Neural cell (in vitro differentiated cells): Measurements from ENCODE around the gene PPP2R1A. TPM values are rescaled to one million over a fixed set of nuclear protein-coding genes. Genes with fewer than 3 reads are reported as not detected.
A peak's percentile ranks its signal among the peaks of the same experiment; 100 is the strongest.

Experiments
- H2AFZ ChIP-seq: fragments of 200-600, 300-800 bp; sonication (generic), shearing (Covaris generic); 2 replicates; pipeline ENCODE4 v1.6.0; 2014; ENCODE audit warnings: low read depth, mild to moderate bottlenecking, antibody characterized with exemption, low read length, moderate library complexity
- H3F3A ChIP-seq: fragments of 200-600 bp; shearing (Covaris generic); 2 replicates; pipeline ENCODE4 v1.6.1; 2016; ENCODE audit warnings: mild to moderate bottlenecking, moderate library complexity, mixed read lengths, antibody characterized with exemption, low read length; ENCODE audit not compliant: insufficient read depth, poor library complexity, severe bottlenecking
- H3K27ac ChIP-seq: fragments of 200-600, 300-800 bp; sonication (generic), shearing (Covaris generic); 2 replicates; pipeline ENCODE4 v1.5.1; 2014; ENCODE audit warnings: mild to moderate bottlenecking, low read length, moderate library complexity
- H3K27me3 ChIP-seq: fragments of 300-800, 200-600 bp; sonication (generic), shearing (Covaris generic); 2 replicates; pipeline ENCODE4 v1.6.0; 2014; ENCODE audit warnings: mild to moderate bottlenecking, low read depth, low read length, moderate library complexity; ENCODE audit not compliant: insufficient read depth
- H3K36me3 ChIP-seq: fragments of 300-800, 200-600 bp; sonication (generic), shearing (Covaris generic); 2 replicates; pipeline ENCODE4 v1.5.1; 2014; ENCODE audit warnings: mild to moderate bottlenecking, antibody characterized with exemption, low read length, moderate library complexity; ENCODE audit not compliant: insufficient read depth
- H3K4me2 ChIP-seq: fragments of 300-800, 200-600 bp; sonication (generic), shearing (Covaris generic); 2 replicates; pipeline ENCODE4 v1.6.0; 2014; ENCODE audit warnings: mild to moderate bottlenecking, low read length
- H3K4me3 ChIP-seq: fragments of 300-800, 200-600 bp; sonication (generic), shearing (Covaris generic); 2 replicates; pipeline ENCODE4 v1.5.1; 2014; ENCODE audit warnings: mild to moderate bottlenecking, low read length, moderate library complexity
- H3K79me2 ChIP-seq: fragments of 200-600 bp; shearing (Covaris generic); replicated peaks from 2 replicates; pipeline ENCODE4 v1.6.0; 2014; ENCODE audit warnings: mild to moderate bottlenecking, low read length, moderate library complexity; ENCODE audit not compliant: insufficient read depth
- H3K9ac ChIP-seq: fragments of 300-800, 200-600 bp; sonication (generic), shearing (Covaris generic); 2 replicates; pipeline ENCODE4 v1.6.1; 2016; ENCODE audit warnings: mild to moderate bottlenecking, low read length, mixed read lengths
- H3K9me2 ChIP-seq: fragments of 200-600 bp; shearing (Covaris generic); 2 replicates; pipeline ENCODE4 v1.6.1; 2016; ENCODE audit warnings: mild to moderate bottlenecking, low read length, mixed read lengths; ENCODE audit not compliant: insufficient read depth
- H3K9me3 ChIP-seq: fragments of 200-600, 300-800 bp; sonication (generic), shearing (Covaris generic); 2 replicates; pipeline ENCODE4 v1.6.1; 2016; ENCODE audit warnings: mild to moderate bottlenecking, mixed run types, low read length, moderate library complexity, mixed read lengths
- H4K20me1 ChIP-seq: fragments of 200-600 bp; shearing (Covaris generic); 2 replicates; pipeline ENCODE4 v1.6.1; 2016; ENCODE audit warnings: mild to moderate bottlenecking, mixed run types; ENCODE audit not compliant: insufficient read depth
- EP300 ChIP-seq: fragments of 450-650 bp; conservative IDR thresholded peaks from 2 replicates; pipeline ENCODE4 v1.6.1; 2014; ENCODE audit warnings: antibody characterized with exemption, mild to moderate bottlenecking, moderate library complexity; ENCODE audit not compliant: poor library complexity, severe bottlenecking
- EZH2 ChIP-seq: fragments of 200-600, 300-800 bp; shearing (Covaris generic), sonication (generic); IDR thresholded peaks from 2 replicates; pipeline ENCODE4 v1.6.1; 2014; ENCODE audit warnings: antibody characterized with exemption, low read length, borderline replicate concordance, mild to moderate bottlenecking; ENCODE audit not compliant: insufficient read depth, poor library complexity, severe bottlenecking
- MXI1 ChIP-seq: fragments of 450-650 bp; conservative IDR thresholded peaks from 2 replicates; pipeline ENCODE4 v1.6.1; 2014; ENCODE audit warnings: antibody characterized with exemption, mild to moderate bottlenecking; ENCODE audit not compliant: poor library complexity, severe bottlenecking
- POLR2AphosphoS5 ChIP-seq: IDR thresholded peaks from 2 replicates; pipeline ENCODE4 v1.6.1; 2012
- RAD21 ChIP-seq: fragments of 450-650 bp; conservative IDR thresholded peaks from 2 replicates; pipeline ENCODE4 v1.6.1; 2014; ENCODE audit warnings: antibody characterized with exemption, mild to moderate bottlenecking, moderate library complexity
- SMC3 ChIP-seq: fragments of 450-650 bp; conservative IDR thresholded peaks from 2 replicates; pipeline ENCODE4 v1.6.1; 2014; ENCODE audit warnings: antibody characterized with exemption, mild to moderate bottlenecking, moderate library complexity; ENCODE audit not compliant: poor library complexity
- TAF1 ChIP-seq: IDR thresholded peaks from 2 replicates; pipeline ENCODE4 v1.6.1; 2012; ENCODE audit warnings: low read depth
- polyA plus RNA-seq: library from polyadenylated mRNA; depleted of rRNA; stranded (reverse); fragments of >200 nt; gene quantifications from 2 replicates; pipeline ENCODE4 v1.2.3, GENCODE V29; 2014
- TF ChIP-seq, protein P1 (sequence below): IDR thresholded peaks from 2 replicates; pipeline ENCODE4 v1.6.1; 2012; ENCODE audit warnings: borderline replicate concordance
- TF ChIP-seq, protein P2 (sequence below): fragments of 450-650 bp; IDR thresholded peaks from 2 replicates; pipeline ENCODE4 v1.5.1; 2014; ENCODE audit warnings: antibody characterized with exemption, mild to moderate bottlenecking, moderate library complexity; ENCODE audit not compliant: poor library complexity, severe bottlenecking

PPP2R1A gene
- polyA plus RNA-seq, 1 donor from 2014 or later: 394 TPM

DNA sequence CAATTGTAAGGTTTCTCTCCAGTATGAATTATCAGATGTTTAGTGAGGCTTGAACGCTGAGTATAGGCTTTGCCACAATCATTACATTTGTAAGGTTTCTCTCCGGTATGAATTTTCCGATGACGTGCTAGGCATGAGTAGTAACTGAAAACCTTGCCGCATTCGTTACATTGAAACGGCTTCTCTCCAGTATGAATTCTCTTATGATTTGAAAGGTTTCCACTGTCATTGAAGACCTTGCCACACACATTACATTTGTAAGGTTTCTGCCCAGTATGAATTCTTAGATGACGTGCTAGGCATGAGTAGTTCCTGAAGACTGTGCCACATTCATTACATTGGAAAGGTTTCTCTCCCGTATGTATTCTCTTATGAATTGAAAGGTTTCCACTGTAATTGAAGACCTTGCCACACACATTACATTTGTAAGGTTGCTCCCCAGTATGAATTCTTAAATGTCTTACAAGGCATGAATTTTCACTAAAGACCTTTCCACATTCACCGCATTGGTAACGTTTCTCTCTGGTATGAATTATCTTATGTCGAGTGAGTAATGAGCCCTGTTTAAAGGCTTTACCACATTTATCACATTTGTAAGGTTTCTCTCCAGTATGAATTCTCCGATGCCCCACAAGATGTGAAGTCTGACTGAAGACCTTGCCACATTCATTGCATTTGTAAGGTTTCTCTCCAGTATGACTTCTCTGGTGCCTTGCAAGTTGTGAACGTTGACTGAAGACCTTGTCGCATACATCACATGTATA, 34.1 kb upstream of the PPP2R1A start:
- H3K9me3 ChIP-seq: peaks cover 36% of the 10 kb centered on the region

DNA sequence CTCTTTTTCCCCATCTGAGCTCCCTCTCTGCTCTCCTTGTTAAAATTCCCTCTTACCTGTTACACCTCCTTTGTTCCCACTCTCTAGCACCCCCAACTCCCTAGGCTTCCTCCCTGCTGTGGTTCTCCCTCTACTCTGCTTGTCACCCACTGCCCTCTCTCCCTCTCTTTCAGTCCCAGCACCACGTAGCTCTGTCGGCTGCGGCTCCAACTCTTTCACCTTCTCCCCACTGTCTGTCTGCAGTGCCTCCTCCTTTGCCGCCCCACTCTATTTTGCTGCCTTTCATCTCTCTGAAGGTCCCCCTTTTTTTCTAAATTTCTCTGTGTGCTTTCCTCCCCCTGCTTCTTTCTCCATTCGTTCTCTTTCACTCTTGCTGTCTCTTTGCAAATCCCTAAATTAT, 19.5 kb upstream of the PPP2R1A start:
- Histone ChIP-seq H3F3A (no peaks in the 10 kb centered on the region), H3K4me3 (peak overlapping the region; percentile 73), H3K27ac (peak overlapping the region; percentile 85), H3K9me3 (no peaks in the 10 kb centered on the region), H2AFZ (peak overlapping the region; percentile 88), H3K4me2 (peak overlapping the region; percentile 89), H3K27me3 (no peaks in the 10 kb centered on the region), H3K36me3 (peaks cover 9% of the 10 kb centered on the region), H3K9ac (peak overlapping the region; percentile 84), H3K79me2 (peaks cover 6% of the 10 kb centered on the region), H3K9me2 (no peaks in the 10 kb centered on the region), H4K20me1 (no peaks in the 10 kb centered on the region)
- TF ChIP-seq, protein P1, sequence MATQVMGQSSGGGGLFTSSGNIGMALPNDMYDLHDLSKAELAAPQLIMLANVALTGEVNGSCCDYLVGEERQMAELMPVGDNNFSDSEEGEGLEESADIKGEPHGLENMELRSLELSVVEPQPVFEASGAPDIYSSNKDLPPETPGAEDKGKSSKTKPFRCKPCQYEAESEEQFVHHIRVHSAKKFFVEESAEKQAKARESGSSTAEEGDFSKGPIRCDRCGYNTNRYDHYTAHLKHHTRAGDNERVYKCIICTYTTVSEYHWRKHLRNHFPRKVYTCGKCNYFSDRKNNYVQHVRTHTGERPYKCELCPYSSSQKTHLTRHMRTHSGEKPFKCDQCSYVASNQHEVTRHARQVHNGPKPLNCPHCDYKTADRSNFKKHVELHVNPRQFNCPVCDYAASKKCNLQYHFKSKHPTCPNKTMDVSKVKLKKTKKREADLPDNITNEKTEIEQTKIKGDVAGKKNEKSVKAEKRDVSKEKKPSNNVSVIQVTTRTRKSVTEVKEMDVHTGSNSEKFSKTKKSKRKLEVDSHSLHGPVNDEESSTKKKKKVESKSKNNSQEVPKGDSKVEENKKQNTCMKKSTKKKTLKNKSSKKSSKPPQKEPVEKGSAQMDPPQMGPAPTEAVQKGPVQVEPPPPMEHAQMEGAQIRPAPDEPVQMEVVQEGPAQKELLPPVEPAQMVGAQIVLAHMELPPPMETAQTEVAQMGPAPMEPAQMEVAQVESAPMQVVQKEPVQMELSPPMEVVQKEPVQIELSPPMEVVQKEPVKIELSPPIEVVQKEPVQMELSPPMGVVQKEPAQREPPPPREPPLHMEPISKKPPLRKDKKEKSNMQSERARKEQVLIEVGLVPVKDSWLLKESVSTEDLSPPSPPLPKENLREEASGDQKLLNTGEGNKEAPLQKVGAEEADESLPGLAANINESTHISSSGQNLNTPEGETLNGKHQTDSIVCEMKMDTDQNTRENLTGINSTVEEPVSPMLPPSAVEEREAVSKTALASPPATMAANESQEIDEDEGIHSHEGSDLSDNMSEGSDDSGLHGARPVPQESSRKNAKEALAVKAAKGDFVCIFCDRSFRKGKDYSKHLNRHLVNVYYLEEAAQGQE: no peak
- TF ChIP-seq, protein P2, sequence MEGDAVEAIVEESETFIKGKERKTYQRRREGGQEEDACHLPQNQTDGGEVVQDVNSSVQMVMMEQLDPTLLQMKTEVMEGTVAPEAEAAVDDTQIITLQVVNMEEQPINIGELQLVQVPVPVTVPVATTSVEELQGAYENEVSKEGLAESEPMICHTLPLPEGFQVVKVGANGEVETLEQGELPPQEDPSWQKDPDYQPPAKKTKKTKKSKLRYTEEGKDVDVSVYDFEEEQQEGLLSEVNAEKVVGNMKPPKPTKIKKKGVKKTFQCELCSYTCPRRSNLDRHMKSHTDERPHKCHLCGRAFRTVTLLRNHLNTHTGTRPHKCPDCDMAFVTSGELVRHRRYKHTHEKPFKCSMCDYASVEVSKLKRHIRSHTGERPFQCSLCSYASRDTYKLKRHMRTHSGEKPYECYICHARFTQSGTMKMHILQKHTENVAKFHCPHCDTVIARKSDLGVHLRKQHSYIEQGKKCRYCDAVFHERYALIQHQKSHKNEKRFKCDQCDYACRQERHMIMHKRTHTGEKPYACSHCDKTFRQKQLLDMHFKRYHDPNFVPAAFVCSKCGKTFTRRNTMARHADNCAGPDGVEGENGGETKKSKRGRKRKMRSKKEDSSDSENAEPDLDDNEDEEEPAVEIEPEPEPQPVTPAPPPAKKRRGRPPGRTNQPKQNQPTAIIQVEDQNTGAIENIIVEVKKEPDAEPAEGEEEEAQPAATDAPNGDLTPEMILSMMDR: no peak
- TF ChIP-seq TAF1 (peak; percentile 20), SMC3 (peak; percentile 11), POLR2AphosphoS5 (peak; percentile 34), MXI1 (no peak), RAD21 (no peak), EP300 (no peak), EZH2 (no peak)

More for the DNA sequence above, 34.1 kb upstream of the PPP2R1A start:
- Histone ChIP-seq H3K79me2 (no peaks in the 10 kb centered on the region), H3F3A (no peaks in the 10 kb centered on the region), H3K9ac (no peak overlapping the region), H3K27ac (no peak overlapping the region), H3K4me2 (no peak overlapping the region), H2AFZ (no peak overlapping the region), H3K36me3 (peaks cover 33% of the 10 kb centered on the region), H4K20me1 (no peaks in the 10 kb centered on the region), H3K4me3 (no peak overlapping the region), H3K27me3 (no peaks in the 10 kb centered on the region), H3K9me2 (no peaks in the 10 kb centered on the region)
- TF ChIP-seq RAD21 (no peak), SMC3 (no peak), EZH2 (no peak), POLR2AphosphoS5 (no peak), TAF1 (no peak), MXI1 (no peak), EP300 (no peak)
- TF ChIP-seq, protein P2: no peak
- TF ChIP-seq, protein P1: no peak
